A549 (cell line): Measurements from ENCODE around the gene RPS4Y2. TPM values are rescaled to one million over a fixed set of nuclear protein-coding genes. Genes with fewer than 3 reads are reported as not detected.

Experiments
- ATAC-seq, 2 experiments: fragments of 200-7000 bp in 1 of 2; fragments of >200 bp in 1 of 2; cut with Nextera tagmentation in 1 of 2; cut with Tn5 transposase in 1 of 2; 3 replicates each; pipeline versions ENCODE4 v1.8.0 to v1.9.1; 2018 to 2020; ENCODE audit warnings: mild to moderate bottlenecking in 1 of 2, moderate library complexity in 1 of 2
- CTCF ChIA-PET: fragments of 300-600 bp; sonication (Branson Sonifier 250); formaldehyde crosslinking; extraction: SDS; loops from one replicate; lab custom pipeline; 2021; ENCODE audit warnings: antibody characterized with exemption, inconsistent platforms; lab: Yijun Ruan, JAX
- POLR2A ChIA-PET: fragments of 350-600 bp; formaldehyde crosslinking; extraction: SDS; loops from one replicate; lab custom pipeline; 2021; ENCODE audit warnings: antibody characterized with exemption, inconsistent platforms; lab: Yijun Ruan, JAX
- DNase-seq, 2 experiments: peaks; one replicate each; pipeline versions ENCODE4 v3.0.0 to v3.0.0-alpha.2; 2011 to 2016; ENCODE audit warnings: low read depth in 1 of 2, low spot score in 1 of 2
- FAIRE-seq: peaks from 2 replicates; lab custom pipeline; 2011; peaks lifted over from hg19 to GRCh38; lab: Jason Lieb, UNC
- H3K27ac ChIP-seq, 2 experiments: fragments of >200 bp; sonication (Bioruptor Twin); formaldehyde crosslinking; 3 replicates each; pipeline ENCODE4 v1.5.1; 2016 to 2017
- H3K4me1 ChIP-seq: fragments of >200 bp; sonication (Bioruptor Twin); formaldehyde crosslinking; 3 replicates; pipeline ENCODE4 v1.6.1; 2016
- H3K4me2 ChIP-seq: fragments of >200 bp; sonication (Bioruptor Twin); formaldehyde crosslinking; 3 replicates; pipeline ENCODE4 v1.6.1; 2016
- H3K4me3 ChIP-seq: fragments of >200 bp; sonication (Bioruptor Twin); formaldehyde crosslinking; 3 replicates; pipeline ENCODE4 v1.5.1; 2016
- H3K9me3 ChIP-seq: fragments of >200 bp; sonication (Bioruptor Twin); formaldehyde crosslinking; 3 replicates; pipeline ENCODE4 v1.6.1; 2016
- BHLHE40 ChIP-seq: IDR thresholded peaks from 2 replicates; pipeline ENCODE4 v1.6.1; 2012; ENCODE audit warnings: low read depth, low read length, inconsistent platforms
- CBX2 ChIP-seq: fragments of 200-600 bp; sonication (generic); IDR thresholded peaks from 2 replicates; pipeline ENCODE4 v1.6.1; 2016; ENCODE audit warnings: low read depth, mild to moderate bottlenecking, borderline replicate concordance
- CBX8 ChIP-seq: fragments of 200-600 bp; sonication (generic); IDR thresholded peaks from 2 replicates; pipeline ENCODE4 v1.6.1; 2016
- CHD4 ChIP-seq: fragments of 200-600 bp; sonication (generic); IDR thresholded peaks from 2 replicates; pipeline ENCODE4 v1.6.1; 2016; ENCODE audit warnings: antibody characterized with exemption, mild to moderate bottlenecking, borderline replicate concordance
- ESRRA ChIP-seq: fragments of 150-350 bp; IDR thresholded peaks from 2 replicates; pipeline ENCODE4 v1.6.1; 2014; ENCODE audit warnings: mild to moderate bottlenecking, low read length, borderline replicate concordance
- JUN ChIP-seq, 2 experiments: fragments of >200 bp; sonication (Bioruptor Twin); formaldehyde crosslinking; IDR thresholded peaks; 2 replicates in 1 of 2; 3 replicates in 1 of 2; pipeline ENCODE4 v1.6.1; 2016 to 2017
- JUNB ChIP-seq: fragments of >200 bp; sonication (Bioruptor Twin); formaldehyde crosslinking; IDR thresholded peaks from 2 replicates; pipeline ENCODE4 v1.6.1; 2016
- KDM1A ChIP-seq: fragments of 200-600 bp; sonication (generic); IDR thresholded peaks from 2 replicates; pipeline ENCODE4 v1.6.1; 2016; ENCODE audit warnings: low read depth, mild to moderate bottlenecking
- MYC ChIP-seq: IDR thresholded peaks from 2 replicates; pipeline ENCODE4 v1.6.1; 2012; ENCODE audit warnings: mild to moderate bottlenecking, inconsistent platforms, low read length, improper control_type of control experiment, borderline replicate concordance
- NR3C1 ChIP-seq: fragments of >200 bp; sonication (Bioruptor Twin); formaldehyde crosslinking; IDR thresholded peaks from 3 replicates; pipeline ENCODE4 v1.6.1; 2017
- PHF8 ChIP-seq: fragments of 200-600 bp; sonication (generic); IDR thresholded peaks from 2 replicates; pipeline ENCODE4 v1.6.1; 2016; ENCODE audit warnings: low read depth, mild to moderate bottlenecking, antibody characterized with exemption, moderate library complexity, borderline replicate concordance
- POLR2AphosphoS2 ChIP-seq: conservative IDR thresholded peaks from 2 replicates; pipeline ENCODE4 v1.6.1; 2012; ENCODE audit warnings: low read length, improper control_type of control experiment, inconsistent platforms
- RCOR1 ChIP-seq: fragments of 150-350 bp; IDR thresholded peaks from 2 replicates; pipeline ENCODE4 v1.6.1; 2014; ENCODE audit warnings: antibody characterized with exemption, low read length, low read depth
- RFX5 ChIP-seq: fragments of 450-650 bp; IDR thresholded peaks from 2 replicates; pipeline ENCODE4 v1.7.1; 2014; ENCODE audit warnings: antibody characterized with exemption, mild to moderate bottlenecking, moderate library complexity
- TFCP2L1 ChIP-seq: fragments of 250-450 bp; sonication (Bioruptor Pico); IDR thresholded peaks from 2 replicates; pipeline ENCODE4 v1.5.0; 2021; ENCODE audit warnings: mild to moderate bottlenecking
- ZC3H11A ChIP-seq: fragments of 450-650 bp; IDR thresholded peaks from 2 replicates; pipeline ENCODE4 v1.6.1; 2014; ENCODE audit warnings: antibody characterized with exemption, mild to moderate bottlenecking
- ZFP36 ChIP-seq: fragments of 450-650 bp; IDR thresholded peaks from 2 replicates; pipeline ENCODE4 v1.6.1; 2014; ENCODE audit warnings: borderline replicate concordance; ENCODE audit not compliant: partially characterized antibody
- ZSCAN20 ChIP-seq: fragments of 250-450 bp; sonication (Bioruptor Pico); IDR thresholded peaks from 2 replicates; pipeline ENCODE4 v1.8.0; 2022; ENCODE audit warnings: mild to moderate bottlenecking, moderate library complexity
- WGBS: methylation state at CpG from one replicate; pipeline ENCODE4 v1.1.6; 2017; ENCODE audit errors: missing lambda C conversion rate; 5-methylcytosine and 5-hydroxymethylcytosine counted together
- polyA plus RNA-seq, 4 experiments: library from polyadenylated mRNA; depleted of rRNA in 3 of 4; stranded (reverse); fragments of >200 nt; fragmentation: RNase III in 1 of 4; extraction: RNeasy Plus Mini Kit Qiagen cat#74134 plus additional on column Dnase treatment in 1 of 4; gene quantifications; 2 replicates in 3 of 4; 3 replicates in 1 of 4; pipeline ENCODE4 v1.2.3, GENCODE V29; 2011 to 2017
- TF ChIP-seq, protein P1 (sequence below): IDR thresholded peaks from 2 replicates; pipeline ENCODE4 v1.6.1; 2012
- TF ChIP-seq, protein P2 (sequence below): fragments of 150-350 bp; IDR thresholded peaks from 2 replicates; pipeline ENCODE4 v1.6.1; 2014; ENCODE audit warnings: low read depth, mild to moderate bottlenecking, low read length
- TF ChIP-seq, protein P3 (sequence below): fragments of 250-450 bp; sonication (Bioruptor Pico); IDR thresholded peaks from 2 replicates; pipeline ENCODE4 v1.5.0; 2020; ENCODE audit warnings: low read depth, mild to moderate bottlenecking, moderate library complexity
- TF ChIP-seq, protein P4 (sequence below): fragments of >200 bp; sonication (Bioruptor Twin); formaldehyde crosslinking; IDR thresholded peaks from 3 replicates; pipeline ENCODE4 v1.6.1; 2016
- TF ChIP-seq, protein P5 (sequence below): fragments of 450-650 bp; IDR thresholded peaks from 2 replicates; pipeline ENCODE4 v1.6.1; 2014; ENCODE audit warnings: antibody characterized with exemption
- TF ChIP-seq, protein P6 (sequence below): fragments of >200 bp; sonication (Bioruptor Twin); formaldehyde crosslinking; IDR thresholded peaks from 3 replicates; pipeline ENCODE4 v1.5.1; 2016

RPS4Y2 gene
- polyA plus RNA-seq, 2 of the 4 experiments (the other 2 are of a cell fraction) = not detected

DNA sequence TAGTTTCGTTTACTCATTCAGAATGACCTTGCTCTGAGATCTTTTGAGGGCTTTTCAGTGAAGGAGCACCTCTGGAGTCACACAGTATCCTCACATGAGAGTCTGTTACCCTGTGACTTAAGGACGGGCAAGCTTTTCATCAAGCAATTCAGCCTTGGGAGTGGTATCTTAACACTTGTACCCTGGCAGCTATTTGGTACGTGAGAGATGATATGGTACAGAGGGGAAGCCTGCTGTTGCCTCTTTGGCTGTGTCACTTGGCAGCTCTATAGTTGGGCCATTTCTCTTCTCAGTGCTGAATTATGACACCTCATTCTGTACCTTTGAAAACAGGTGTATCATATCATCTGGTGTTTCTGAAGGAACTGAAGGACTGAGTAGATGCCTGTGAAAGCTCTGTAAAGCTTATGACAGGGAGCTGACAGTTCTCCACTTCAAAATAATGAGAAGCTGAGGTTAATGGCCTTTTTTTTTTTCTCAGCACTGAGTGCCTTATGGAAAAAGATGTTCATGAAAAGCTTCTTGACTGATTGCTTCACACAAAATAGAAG lies 24.3 kb downstream of the RPS4Y2 start:
- no peak for TF ChIP-seq ESRRA
- CTCF ChIA-PET = no interaction called here
- DNase-seq (no peak), ATAC-seq (no peak), FAIRE-seq (no peak)
- Histone ChIP-seq H3K27ac (no peak overlapping the region), H3K9me3 (no peaks in the 10 kb centered on the region), H3K4me1 (no peaks in the 10 kb centered on the region), H3K4me3 (no peak overlapping the region), H3K4me2 (no peak overlapping the region)
- POLR2A ChIA-PET = no interaction called here
- WGBS = 0% methylated on average over 1 of the region's 3 CpGs

DNA sequence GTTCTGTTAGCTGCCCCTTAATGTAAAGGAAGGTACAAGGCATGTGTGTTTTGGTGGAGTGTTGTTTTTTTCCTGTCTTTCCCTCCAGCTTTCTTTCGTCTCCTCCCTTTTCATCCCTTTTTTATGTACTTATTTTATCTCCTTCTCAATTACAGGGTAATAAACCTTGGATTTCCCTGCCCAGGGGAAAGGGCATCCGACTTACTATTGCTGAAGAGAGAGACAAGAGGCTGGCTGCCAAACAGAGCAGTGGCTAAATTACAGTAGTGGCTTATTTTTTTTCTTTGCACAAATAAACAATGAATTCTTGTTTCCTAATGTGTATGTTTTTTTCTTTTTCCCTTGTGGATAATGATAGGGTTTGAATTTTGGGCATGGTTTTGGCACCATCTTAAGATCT lies 24.9 kb downstream of the RPS4Y2 start:
- FAIRE-seq (no peak), DNase-seq (no peak), ATAC-seq (no peak)
- TF ChIP-seq ZC3H11A = no peak
- no peak for TF ChIP-seq JUNB
- no peak for TF ChIP-seq POLR2AphosphoS2
- TF ChIP-seq, protein P1, sequence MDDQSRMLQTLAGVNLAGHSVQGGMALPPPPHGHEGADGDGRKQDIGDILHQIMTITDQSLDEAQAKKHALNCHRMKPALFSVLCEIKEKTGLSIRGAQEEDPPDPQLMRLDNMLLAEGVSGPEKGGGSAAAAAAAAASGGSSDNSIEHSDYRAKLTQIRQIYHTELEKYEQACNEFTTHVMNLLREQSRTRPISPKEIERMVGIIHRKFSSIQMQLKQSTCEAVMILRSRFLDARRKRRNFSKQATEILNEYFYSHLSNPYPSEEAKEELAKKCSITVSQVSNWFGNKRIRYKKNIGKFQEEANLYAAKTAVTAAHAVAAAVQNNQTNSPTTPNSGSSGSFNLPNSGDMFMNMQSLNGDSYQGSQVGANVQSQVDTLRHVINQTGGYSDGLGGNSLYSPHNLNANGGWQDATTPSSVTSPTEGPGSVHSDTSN = no peak
- TF ChIP-seq, protein P2, sequence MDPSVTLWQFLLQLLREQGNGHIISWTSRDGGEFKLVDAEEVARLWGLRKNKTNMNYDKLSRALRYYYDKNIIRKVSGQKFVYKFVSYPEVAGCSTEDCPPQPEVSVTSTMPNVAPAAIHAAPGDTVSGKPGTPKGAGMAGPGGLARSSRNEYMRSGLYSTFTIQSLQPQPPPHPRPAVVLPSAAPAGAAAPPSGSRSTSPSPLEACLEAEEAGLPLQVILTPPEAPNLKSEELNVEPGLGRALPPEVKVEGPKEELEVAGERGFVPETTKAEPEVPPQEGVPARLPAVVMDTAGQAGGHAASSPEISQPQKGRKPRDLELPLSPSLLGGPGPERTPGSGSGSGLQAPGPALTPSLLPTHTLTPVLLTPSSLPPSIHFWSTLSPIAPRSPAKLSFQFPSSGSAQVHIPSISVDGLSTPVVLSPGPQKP = no peak
- TF ChIP-seq RFX5 = no peak
- POLR2A ChIA-PET = no interaction called here
- H3K4me2 ChIP-seq = no peak overlapping the region
- no peak overlapping the region for H3K27ac ChIP-seq
- no peaks in the 10 kb centered on the region for H3K9me3 ChIP-seq
- 27% methylated on average over 2 of the region's 2 CpGs for WGBS
- CTCF ChIA-PET = no interaction called here
- no peaks in the 10 kb centered on the region for H3K4me1 ChIP-seq
- no peak overlapping the region for H3K4me3 ChIP-seq

DNA sequence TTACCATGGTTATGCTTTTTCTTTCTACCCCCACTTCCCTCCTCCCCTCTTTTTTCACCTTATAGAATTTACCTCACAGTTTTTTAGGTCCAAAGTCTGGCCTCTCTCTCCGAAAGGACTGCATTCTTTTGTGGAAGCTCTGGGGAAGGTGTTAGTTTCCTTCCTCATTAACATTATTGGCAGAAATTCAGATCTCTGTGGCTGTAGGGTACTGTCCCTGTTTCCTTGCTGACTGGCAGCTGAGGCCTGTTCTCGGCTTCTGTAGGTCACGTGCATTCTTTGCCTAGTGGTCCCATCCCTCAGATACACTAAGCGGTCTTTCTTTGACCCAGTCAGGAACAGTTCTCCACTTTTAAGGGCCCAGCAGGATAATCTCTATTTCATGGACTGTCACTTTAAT lies 25.5 kb downstream of the RPS4Y2 start:
- CTCF ChIA-PET = no interaction called here
- H3K4me2 ChIP-seq = no peak overlapping the region
- TF ChIP-seq, protein P3, sequence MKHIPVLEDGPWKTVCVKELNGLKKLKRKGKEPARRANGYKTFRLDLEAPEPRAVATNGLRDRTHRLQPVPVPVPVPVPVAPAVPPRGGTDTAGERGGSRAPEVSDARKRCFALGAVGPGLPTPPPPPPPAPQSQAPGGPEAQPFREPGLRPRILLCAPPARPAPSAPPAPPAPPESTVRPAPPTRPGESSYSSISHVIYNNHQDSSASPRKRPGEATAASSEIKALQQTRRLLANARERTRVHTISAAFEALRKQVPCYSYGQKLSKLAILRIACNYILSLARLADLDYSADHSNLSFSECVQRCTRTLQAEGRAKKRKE (CRISPR knock-in tag) = no peak
- TF ChIP-seq PHF8 (no peak), CBX8 (no peak), KDM1A (no peak), MYC (no peak), RCOR1 (no peak), CBX2 (no peak), JUN (IDR thresholded peaks at IDR 0.05) (no peak), TFCP2L1 (no peak), CHD4 (no peak), NR3C1 (no peak), ZSCAN20 (CRISPR knock-in tag) (no peak), ZFP36 (no peak), BHLHE40 (no peak), RFX5 (no peak)
- TF ChIP-seq, protein P4, sequence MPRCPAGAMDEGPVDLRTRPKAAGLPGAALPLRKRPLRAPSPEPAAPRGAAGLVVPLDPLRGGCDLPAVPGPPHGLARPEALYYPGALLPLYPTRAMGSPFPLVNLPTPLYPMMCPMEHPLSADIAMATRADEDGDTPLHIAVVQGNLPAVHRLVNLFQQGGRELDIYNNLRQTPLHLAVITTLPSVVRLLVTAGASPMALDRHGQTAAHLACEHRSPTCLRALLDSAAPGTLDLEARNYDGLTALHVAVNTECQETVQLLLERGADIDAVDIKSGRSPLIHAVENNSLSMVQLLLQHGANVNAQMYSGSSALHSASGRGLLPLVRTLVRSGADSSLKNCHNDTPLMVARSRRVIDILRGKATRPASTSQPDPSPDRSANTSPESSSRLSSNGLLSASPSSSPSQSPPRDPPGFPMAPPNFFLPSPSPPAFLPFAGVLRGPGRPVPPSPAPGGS = no peak
- TF ChIP-seq, protein P5, sequence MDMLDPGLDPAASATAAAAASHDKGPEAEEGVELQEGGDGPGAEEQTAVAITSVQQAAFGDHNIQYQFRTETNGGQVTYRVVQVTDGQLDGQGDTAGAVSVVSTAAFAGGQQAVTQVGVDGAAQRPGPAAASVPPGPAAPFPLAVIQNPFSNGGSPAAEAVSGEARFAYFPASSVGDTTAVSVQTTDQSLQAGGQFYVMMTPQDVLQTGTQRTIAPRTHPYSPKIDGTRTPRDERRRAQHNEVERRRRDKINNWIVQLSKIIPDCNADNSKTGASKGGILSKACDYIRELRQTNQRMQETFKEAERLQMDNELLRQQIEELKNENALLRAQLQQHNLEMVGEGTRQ = no peak
- TF ChIP-seq, protein P6, sequence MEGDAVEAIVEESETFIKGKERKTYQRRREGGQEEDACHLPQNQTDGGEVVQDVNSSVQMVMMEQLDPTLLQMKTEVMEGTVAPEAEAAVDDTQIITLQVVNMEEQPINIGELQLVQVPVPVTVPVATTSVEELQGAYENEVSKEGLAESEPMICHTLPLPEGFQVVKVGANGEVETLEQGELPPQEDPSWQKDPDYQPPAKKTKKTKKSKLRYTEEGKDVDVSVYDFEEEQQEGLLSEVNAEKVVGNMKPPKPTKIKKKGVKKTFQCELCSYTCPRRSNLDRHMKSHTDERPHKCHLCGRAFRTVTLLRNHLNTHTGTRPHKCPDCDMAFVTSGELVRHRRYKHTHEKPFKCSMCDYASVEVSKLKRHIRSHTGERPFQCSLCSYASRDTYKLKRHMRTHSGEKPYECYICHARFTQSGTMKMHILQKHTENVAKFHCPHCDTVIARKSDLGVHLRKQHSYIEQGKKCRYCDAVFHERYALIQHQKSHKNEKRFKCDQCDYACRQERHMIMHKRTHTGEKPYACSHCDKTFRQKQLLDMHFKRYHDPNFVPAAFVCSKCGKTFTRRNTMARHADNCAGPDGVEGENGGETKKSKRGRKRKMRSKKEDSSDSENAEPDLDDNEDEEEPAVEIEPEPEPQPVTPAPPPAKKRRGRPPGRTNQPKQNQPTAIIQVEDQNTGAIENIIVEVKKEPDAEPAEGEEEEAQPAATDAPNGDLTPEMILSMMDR = no peak
- TF ChIP-seq, all 56 proteins: peak for 0
- Histone ChIP-seq H3K27ac (no peak overlapping the region), H3K4me3 (no peak overlapping the region), H3K9me3 (no peaks in the 10 kb centered on the region), H3K4me1 (no peaks in the 10 kb centered on the region)
- WGBS = 46% methylated on average over 4 of the region's 4 CpGs
- FAIRE-seq = no peak
- ATAC-seq = no peak
- no peak for DNase-seq
- POLR2A ChIA-PET = no interaction called here
